ENCODE results near the gene EIF4B.
A peak's percentile ranks its signal among the peaks of the same experiment; 100 is the strongest.
"Not testable (repeated sequence)": the region's sequence is repeated elsewhere in the genome, so short reads cannot be mapped to it uniquely, and the experiment has no call there.

The EIF4B gene

DNA sequence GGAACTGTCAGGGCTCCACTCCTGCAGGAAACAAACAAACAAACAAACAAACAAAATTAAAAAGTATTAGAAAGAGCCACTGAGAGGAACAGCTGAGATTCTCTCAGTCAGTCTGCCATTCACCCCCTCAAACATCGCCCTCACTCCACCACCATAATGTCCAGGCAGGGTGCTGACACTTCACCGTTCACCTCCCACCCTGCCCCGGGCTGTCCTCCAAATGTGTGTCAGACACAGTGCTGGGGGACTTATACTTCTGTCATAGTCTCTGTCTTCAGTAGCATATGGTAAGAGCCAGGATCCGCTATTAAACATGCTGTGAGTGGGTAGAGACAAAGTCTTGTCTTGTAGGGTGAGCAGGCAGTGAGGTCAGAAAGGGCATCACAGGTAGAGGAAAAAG, 29.1 kb upstream of the EIF4B start:
- no peak overlapping the region for H3K4me3 ChIP-seq (ENCODE audit: low read length)
- H3K9me3 ChIP-seq (ENCODE audit: control insufficient read depth, low read depth, low read length): no peaks in the 10 kb centered on the region
- no peak overlapping the region for H3K27ac ChIP-seq (ENCODE audit: low read length)
- peaks cover 3% of the 10 kb centered on the region for H3K4me1 ChIP-seq (ENCODE audit: control insufficient read depth, low read depth, low read length)
- H3K9ac ChIP-seq (ENCODE audit: low read length): no peak overlapping the region
- H3K36me3 ChIP-seq (ENCODE audit: control insufficient read depth, low read depth, low read length): no peaks in the 10 kb centered on the region
- no peaks in the 10 kb centered on the region for H3K27me3 ChIP-seq (ENCODE audit: control insufficient read depth, insufficient read depth, low read length)

DNA sequence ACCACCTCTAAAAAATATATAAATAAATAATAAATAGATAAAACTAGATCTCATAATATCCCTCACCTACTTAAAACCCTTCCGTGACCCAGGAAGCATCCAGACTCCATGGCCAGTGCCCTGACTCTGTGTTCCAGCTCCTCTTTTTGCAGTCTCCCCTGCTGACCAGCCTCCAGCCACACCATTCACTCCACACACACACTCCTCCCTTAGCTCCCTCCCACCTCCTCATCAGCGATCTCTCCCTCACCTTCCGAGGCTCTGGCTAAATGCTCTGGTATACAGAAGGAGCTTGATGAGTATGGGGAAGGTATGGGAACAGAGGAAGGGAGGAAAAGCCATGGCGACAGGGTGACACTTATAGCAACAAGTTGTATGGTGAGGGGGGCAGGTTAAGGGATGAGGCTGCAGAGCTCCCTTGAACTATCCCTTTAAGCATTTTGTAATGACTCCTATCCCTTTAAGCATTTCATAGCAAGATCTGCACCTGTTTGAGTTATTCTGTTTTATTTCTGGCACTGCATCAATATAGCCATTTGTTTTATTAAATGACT, 26.1 kb upstream of the EIF4B start:
- H3K9ac ChIP-seq (ENCODE audit: low read length): no peak overlapping the region

DNA sequence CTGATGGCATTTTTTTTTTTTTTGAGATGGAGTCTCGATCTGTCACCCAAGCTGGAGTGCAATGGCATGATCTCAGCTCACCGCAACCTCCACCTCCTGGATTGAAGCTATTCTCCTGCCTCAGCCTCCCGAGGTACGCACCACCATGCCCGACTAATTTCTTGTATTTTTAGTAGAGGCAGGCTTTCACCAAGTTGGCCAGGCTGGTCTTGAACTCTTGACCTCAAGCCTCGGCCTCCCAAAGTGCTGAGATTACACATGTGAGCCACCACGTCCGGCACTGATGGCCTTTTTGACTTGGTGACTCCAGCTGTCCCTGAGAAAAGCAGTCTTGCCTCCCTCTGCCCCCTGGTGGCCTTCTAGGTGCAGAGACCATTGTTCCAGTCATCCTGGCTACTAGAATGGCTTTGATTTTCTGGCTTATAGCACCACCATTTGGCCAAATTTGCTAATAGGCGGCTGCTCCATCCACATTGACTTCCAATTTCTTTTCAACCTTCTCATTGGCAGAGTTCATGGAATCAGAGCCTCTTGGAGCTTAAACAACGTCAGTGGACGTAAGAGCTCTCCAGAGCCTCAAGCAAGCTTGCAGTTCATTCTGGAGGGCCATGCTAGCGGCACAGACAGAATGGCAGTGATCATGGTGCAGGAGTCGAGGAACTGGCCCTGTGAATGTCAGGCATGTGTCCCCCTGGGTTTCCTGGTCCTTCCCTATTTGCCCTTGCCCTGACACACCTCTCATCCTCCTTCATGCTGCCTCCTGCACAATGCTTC, 25.4 kb upstream of the EIF4B start:
- Histone ChIP-seq H3K4me1 (ENCODE audit: control insufficient read depth, low read depth, low read length) (no peaks in the 10 kb centered on the region), H3K36me3 (ENCODE audit: control insufficient read depth, low read depth, low read length) (no peaks in the 10 kb centered on the region), H3K9me3 (ENCODE audit: control insufficient read depth, low read depth, low read length) (no peaks in the 10 kb centered on the region), H3K4me3 (ENCODE audit: low read length) (no peak overlapping the region), H3K9ac (ENCODE audit: low read length) (no peak overlapping the region), H3K27ac (ENCODE audit: low read length) (no peak overlapping the region), H3K27me3 (ENCODE audit: control insufficient read depth, insufficient read depth, low read length) (no peaks in the 10 kb centered on the region)

More for the DNA sequence above, 26.1 kb upstream of the EIF4B start:
- Histone ChIP-seq H3K27me3 (ENCODE audit: control insufficient read depth, insufficient read depth, low read length) (no peaks in the 10 kb centered on the region), H3K4me3 (ENCODE audit: low read length) (no peak overlapping the region), H3K9me3 (ENCODE audit: control insufficient read depth, low read depth, low read length) (no peaks in the 10 kb centered on the region), H3K4me1 (ENCODE audit: control insufficient read depth, low read depth, low read length) (no peaks in the 10 kb centered on the region), H3K36me3 (ENCODE audit: control insufficient read depth, low read depth, low read length) (no peaks in the 10 kb centered on the region), H3K27ac (ENCODE audit: low read length) (no peak overlapping the region)

DNA sequence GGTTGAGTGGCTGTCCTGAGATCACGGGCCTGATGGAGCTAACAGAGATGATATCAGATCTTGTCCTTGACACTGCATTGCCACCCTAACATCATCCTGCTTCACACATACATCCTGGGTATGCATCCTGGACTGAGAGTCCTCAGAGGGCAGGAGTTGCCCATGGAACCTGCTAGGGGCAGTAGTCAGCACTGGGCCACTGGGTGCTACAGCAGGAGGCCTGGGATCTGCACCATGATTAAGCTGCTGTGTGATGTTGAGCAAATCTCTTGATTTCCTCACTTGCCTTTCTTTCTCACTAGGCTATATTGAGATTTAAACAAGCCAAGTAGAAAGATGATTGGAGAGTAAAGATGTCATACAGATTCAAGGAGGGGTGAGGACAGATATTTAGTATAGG, 22.1 kb upstream of the EIF4B start:
- Histone ChIP-seq H3K27ac (ENCODE audit: low read length) (no peak overlapping the region), H3K4me3 (ENCODE audit: low read length) (no peak overlapping the region), H3K9ac (ENCODE audit: low read length) (no peak overlapping the region), H3K4me1 (ENCODE audit: control insufficient read depth, low read depth, low read length) (no peaks in the 10 kb centered on the region), H3K9me3 (ENCODE audit: control insufficient read depth, low read depth, low read length) (no peaks in the 10 kb centered on the region), H3K36me3 (ENCODE audit: control insufficient read depth, low read depth, low read length) (no peaks in the 10 kb centered on the region), H3K27me3 (ENCODE audit: control insufficient read depth, insufficient read depth, low read length) (no peaks in the 10 kb centered on the region)

DNA sequence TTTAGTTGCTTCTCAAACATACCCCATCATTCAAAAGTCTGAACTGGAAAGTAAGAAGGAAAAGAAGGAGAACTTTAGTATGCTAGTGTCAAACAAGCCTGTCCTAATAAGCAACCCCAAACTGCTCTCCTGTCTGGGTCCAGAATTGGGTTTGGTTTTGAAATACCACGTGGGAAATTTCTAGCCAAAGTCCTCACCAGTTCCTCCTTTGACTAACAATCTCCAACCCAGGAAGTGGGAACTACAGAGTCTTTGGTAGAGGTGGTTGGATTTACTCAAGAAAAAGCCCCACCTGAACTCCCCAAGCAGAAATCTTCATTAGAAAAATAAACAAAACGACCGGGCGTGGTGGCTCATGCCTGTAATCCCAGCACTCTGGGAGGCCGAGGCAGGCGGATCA, 17.4 kb upstream of the EIF4B start:
- no peak overlapping the region for H3K9ac ChIP-seq (ENCODE audit: low read length)
- H3K27me3 ChIP-seq (ENCODE audit: control insufficient read depth, insufficient read depth, low read length): no peaks in the 10 kb centered on the region
- no peaks in the 10 kb centered on the region for H3K4me1 ChIP-seq (ENCODE audit: control insufficient read depth, low read depth, low read length)

DNA sequence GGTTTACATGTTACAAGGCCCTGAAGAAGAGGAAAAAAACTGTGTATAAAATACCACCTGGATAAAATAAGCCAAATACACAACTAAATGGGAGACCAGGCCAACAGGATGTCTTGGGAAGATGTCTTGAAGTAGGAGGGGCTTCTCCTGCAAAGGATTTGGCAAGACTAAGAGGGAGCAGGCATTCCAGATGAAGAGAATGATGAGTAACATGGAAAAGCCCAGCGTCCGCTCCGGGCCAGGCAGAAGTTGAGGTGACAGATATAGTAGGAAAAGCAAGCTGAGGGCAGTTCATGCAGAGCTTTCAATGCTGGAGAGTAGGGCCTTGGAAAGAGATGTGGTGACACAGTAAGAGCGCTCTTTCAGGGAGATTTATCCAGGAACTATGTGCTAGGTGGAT, 16.1 kb upstream of the EIF4B start:
- no peak overlapping the region for H3K4me3 ChIP-seq (ENCODE audit: low read length)
- no peaks in the 10 kb centered on the region for H3K4me1 ChIP-seq (ENCODE audit: control insufficient read depth, low read depth, low read length)
- no peaks in the 10 kb centered on the region for H3K27me3 ChIP-seq (ENCODE audit: control insufficient read depth, insufficient read depth, low read length)

More for the DNA sequence above, 17.4 kb upstream of the EIF4B start:
- no peak overlapping the region for H3K4me3 ChIP-seq (ENCODE audit: low read length)
- no peak overlapping the region for H3K27ac ChIP-seq (ENCODE audit: low read length)
- no peaks in the 10 kb centered on the region for H3K36me3 ChIP-seq (ENCODE audit: control insufficient read depth, low read depth, low read length)
- H3K9me3 ChIP-seq (ENCODE audit: control insufficient read depth, low read depth, low read length): no peaks in the 10 kb centered on the region

DNA sequence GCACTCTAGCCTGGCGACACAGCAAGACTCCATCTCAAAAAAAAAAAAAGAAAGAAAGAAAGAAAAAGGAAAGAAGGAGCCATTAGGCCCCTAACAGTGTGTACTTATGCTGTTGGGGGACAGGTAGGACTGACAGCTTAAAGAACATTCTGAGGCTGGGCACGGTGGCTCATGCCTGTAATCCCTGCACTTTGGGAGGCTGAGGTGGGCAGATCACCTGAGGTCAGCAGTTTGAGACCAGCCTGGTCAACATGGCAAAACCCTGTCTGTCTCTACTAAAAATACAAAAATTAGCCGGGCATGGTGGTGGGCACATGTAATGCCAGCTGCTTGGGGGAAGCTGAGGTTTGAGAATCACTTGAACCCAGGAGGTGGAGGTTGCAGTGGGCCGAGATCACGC, 14.0 kb upstream of the EIF4B start:
- H3K9ac ChIP-seq (ENCODE audit: low read length): not testable (repeated sequence)

More for the DNA sequence above, 16.1 kb upstream of the EIF4B start:
- Histone ChIP-seq H3K36me3 (ENCODE audit: control insufficient read depth, low read depth, low read length) (no peaks in the 10 kb centered on the region), H3K27ac (ENCODE audit: low read length) (no peak overlapping the region), H3K9ac (ENCODE audit: low read length) (no peak overlapping the region), H3K9me3 (ENCODE audit: control insufficient read depth, low read depth, low read length) (no peaks in the 10 kb centered on the region)

DNA sequence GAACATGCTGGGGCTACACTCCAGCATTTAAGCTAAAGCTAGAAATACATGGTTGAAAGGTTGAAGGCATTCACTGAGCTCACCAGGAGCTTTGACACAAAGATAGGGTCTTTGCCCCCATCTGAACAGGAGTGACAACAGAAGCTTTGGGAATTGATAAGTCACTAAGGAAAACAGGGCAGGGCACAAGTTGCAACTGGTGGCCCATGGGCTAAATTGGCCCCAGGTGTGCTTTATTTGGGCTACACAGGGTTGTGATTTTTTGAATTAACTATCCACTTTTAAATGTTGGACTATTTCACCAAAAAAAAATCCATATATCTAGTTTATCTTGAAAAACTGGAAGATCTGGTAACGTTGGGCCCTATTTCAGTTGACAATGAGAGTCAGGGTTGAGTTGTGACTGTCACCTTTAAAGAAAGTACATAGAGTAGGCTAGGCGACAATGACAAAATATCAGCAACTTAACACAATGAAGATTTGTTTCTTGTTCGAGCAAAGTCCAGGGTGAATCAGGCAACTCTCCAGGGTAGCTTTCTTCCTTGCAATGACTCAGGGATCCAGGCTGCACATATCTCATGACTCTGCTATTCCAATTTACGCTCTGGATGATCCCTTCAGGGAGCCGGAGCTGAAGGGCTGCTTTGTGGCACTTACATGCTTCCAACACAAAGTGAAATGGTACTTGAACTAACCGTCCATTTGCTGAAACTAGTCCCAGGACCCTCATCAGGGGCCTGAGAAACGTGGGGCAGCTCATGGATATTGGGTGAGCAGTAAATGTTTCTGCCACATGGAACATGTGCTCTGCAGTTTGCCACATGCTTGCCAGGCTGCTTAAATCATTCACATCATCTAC, 13.3 kb upstream of the EIF4B start:
- no peaks in the 10 kb centered on the region for H3K36me3 ChIP-seq (ENCODE audit: control insufficient read depth, low read depth, low read length)
- no peaks in the 10 kb centered on the region for H3K27me3 ChIP-seq (ENCODE audit: control insufficient read depth, insufficient read depth, low read length)
- no peaks in the 10 kb centered on the region for H3K4me1 ChIP-seq (ENCODE audit: control insufficient read depth, low read depth, low read length)
- H3K27ac ChIP-seq (ENCODE audit: low read length): no peak overlapping the region
- no peak overlapping the region for H3K9ac ChIP-seq (ENCODE audit: low read length)
- H3K9me3 ChIP-seq (ENCODE audit: control insufficient read depth, low read depth, low read length): no peaks in the 10 kb centered on the region
- H3K4me3 ChIP-seq (ENCODE audit: low read length): no peak overlapping the region

More for the DNA sequence above, 14.0 kb upstream of the EIF4B start:
- not testable (repeated sequence) for H3K4me1 ChIP-seq (ENCODE audit: control insufficient read depth, low read depth, low read length); H3K36me3 ChIP-seq (ENCODE audit: control insufficient read depth, low read depth, low read length); H3K27ac ChIP-seq (ENCODE audit: low read length); H3K27me3 ChIP-seq (ENCODE audit: control insufficient read depth, insufficient read depth, low read length); H3K9me3 ChIP-seq (ENCODE audit: control insufficient read depth, low read depth, low read length); H3K4me3 ChIP-seq (ENCODE audit: low read length)

DNA sequence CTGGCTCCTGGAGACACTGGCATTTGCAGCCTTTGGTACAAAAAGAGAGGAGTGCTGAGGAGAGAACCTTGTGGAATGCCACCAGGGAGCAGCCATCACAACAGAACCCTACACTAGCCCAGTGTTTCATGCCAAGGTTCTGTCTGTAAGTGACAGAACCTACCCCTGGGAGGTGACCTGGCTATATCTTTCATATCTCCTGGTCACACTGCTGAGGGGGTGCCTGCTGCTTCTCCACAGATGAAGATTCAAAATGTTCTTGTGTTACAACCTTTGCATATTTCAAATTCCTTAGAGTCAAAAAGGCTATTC, 12.7 kb upstream of the EIF4B start:
- Histone ChIP-seq H3K4me1 (ENCODE audit: control insufficient read depth, low read depth, low read length) (no peaks in the 10 kb centered on the region), H3K27ac (ENCODE audit: low read length) (no peak overlapping the region), H3K9ac (ENCODE audit: low read length) (no peak overlapping the region)

DNA sequence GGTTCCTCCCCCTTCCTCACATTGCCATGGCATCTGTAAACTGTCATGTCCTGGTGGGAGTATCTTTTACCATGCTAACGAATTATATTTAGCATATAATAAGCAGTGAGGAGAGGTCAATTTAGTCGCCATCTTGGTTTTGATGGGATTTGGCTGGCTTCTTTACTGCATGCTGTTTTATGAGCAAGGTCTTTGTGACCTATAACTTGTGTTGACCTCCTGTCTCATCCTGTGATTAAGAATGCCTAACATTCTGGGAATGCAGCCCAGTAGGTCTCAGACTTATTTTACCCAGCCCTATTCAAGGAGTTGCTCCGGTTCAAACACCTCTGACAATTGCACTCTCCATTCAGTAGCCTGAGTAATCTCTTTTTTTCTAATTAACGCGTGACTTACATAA, 2.1 kb upstream of the EIF4B start:
- peaks cover 24% of the 10 kb centered on the region for H3K4me1 ChIP-seq (ENCODE audit: control insufficient read depth, low read depth, low read length)
- no peaks in the 10 kb centered on the region for H3K9me3 ChIP-seq (ENCODE audit: control insufficient read depth, low read depth, low read length)
- H3K4me3 ChIP-seq (ENCODE audit: low read length): peak overlapping the region; percentile 100
- H3K9ac ChIP-seq (ENCODE audit: low read length): peak overlapping the region; percentile 90
- peaks cover 18% of the 10 kb centered on the region for H3K36me3 ChIP-seq (ENCODE audit: control insufficient read depth, low read depth, low read length)
- H3K27me3 ChIP-seq (ENCODE audit: control insufficient read depth, insufficient read depth, low read length): no peaks in the 10 kb centered on the region
- peak overlapping the region; percentile 42 for H3K27ac ChIP-seq (ENCODE audit: low read length)

More for the DNA sequence above, 12.7 kb upstream of the EIF4B start:
- Histone ChIP-seq H3K4me3 (ENCODE audit: low read length) (no peak overlapping the region), H3K27me3 (ENCODE audit: control insufficient read depth, insufficient read depth, low read length) (no peaks in the 10 kb centered on the region), H3K9me3 (ENCODE audit: control insufficient read depth, low read depth, low read length) (no peaks in the 10 kb centered on the region), H3K36me3 (ENCODE audit: control insufficient read depth, low read depth, low read length) (no peaks in the 10 kb centered on the region)

DNA sequence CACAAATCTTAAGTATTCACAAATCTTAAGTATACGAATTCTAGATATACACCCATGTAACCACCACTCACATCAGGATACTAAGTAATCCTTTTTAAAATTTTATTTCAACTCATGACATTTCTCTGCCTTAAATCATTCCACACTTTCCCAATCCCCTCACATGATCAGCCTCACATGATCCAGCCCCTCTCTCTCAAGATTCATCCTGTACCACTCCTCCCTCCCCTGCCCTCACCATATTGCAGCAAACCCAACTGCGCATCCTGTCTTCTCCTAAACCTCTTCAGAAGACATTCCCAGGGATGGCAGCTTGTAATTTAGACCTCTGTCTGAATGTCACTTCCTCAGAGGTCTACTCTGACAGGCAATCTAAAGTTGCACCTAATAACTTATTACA, 1.7 kb upstream of the EIF4B start:
- H3K4me3 ChIP-seq (ENCODE audit: low read length): peak overlapping the region; percentile 100
- no peak overlapping the region for H3K27ac ChIP-seq (ENCODE audit: low read length)
- peak overlapping the region; percentile 90 for H3K9ac ChIP-seq (ENCODE audit: low read length)
- no peaks in the 10 kb centered on the region for H3K27me3 ChIP-seq (ENCODE audit: control insufficient read depth, insufficient read depth, low read length)
- H3K4me1 ChIP-seq (ENCODE audit: control insufficient read depth, low read depth, low read length): peaks cover 27% of the 10 kb centered on the region
- no peaks in the 10 kb centered on the region for H3K9me3 ChIP-seq (ENCODE audit: control insufficient read depth, low read depth, low read length)
- peaks cover 21% of the 10 kb centered on the region for H3K36me3 ChIP-seq (ENCODE audit: control insufficient read depth, low read depth, low read length)
